Pancreas (tissue), 10 donors: ENCODE data around the gene UBALD1. TPM values are rescaled to one million over a fixed set of nuclear protein-coding genes. Genes with fewer than 3 reads are reported as not detected.

ENCODE experiments used
- ATAC-seq, 4 donors: fragments of 200-7000 bp; cut with Tn5 transposase; one replicate each; pipeline versions ENCODE4 v1.8.0 to v1.9.1; 2020; ENCODE audit warnings: mild to moderate bottlenecking in 4 of 4, moderate library complexity in 4 of 4
- DNase-seq, 6 donors: peaks; one replicate each; pipeline ENCODE4 v3.0.0-alpha.2; 2020
- FAIRE-seq: peaks from 2 replicates; lab custom pipeline; 2012; peaks lifted over from hg19 to GRCh38; lab: Jason Lieb, UNC
- H3K27ac ChIP-seq, 4 donors: fragments of 200-600 bp; sonication (generic); 1 replicate in 3 of 4; 2 replicates in 1 of 4; pipeline versions ENCODE4 v1.5.0 to v1.8.0; 2020
- H3K27me3 ChIP-seq, 4 donors: fragments of 200-600 bp; one replicate each; pipeline ENCODE4 v1.8.0; 2021
- H3K36me3 ChIP-seq, 3 donors: fragments of 200-600 bp; sonication (generic) in 1 of 3; one replicate each; pipeline versions ENCODE4 v1.5.0 to v1.8.0; 2020 to 2021
- H3K4me1 ChIP-seq, 3 donors: fragments of 200-600 bp; one replicate each; pipeline ENCODE4 v1.8.0; 2021
- H3K4me3 ChIP-seq, 4 donors: fragments of 200-600 bp; sonication (generic) in 2 of 4; one replicate each; pipeline versions ENCODE4 v1.5.0 to v1.8.0; 2020 to 2021
- H3K9me3 ChIP-seq, 4 donors: fragments of 200-600 bp; one replicate each; pipeline ENCODE4 v1.8.0; 2021
- CTCF ChIP-seq, 4 donors: fragments of 200-600 bp; sonication (generic) in 3 of 4; IDR thresholded peaks; one replicate each; pipeline versions ENCODE4 v1.5.0 to v1.8.0; 2021; ENCODE audit warnings: antibody characterized with exemption in 4 of 4
- WGBS, 2 donors: extraction: QIAGEN DNeasy Blood & Tissue Kit; methylation state at CpG; one replicate each; pipeline ENCODE4 v1.1.7; 2013; 5-methylcytosine and 5-hydroxymethylcytosine counted together
- intact Hi-C, 3 donors: fragments of 100-400 bp; cut with DNase I; formaldehyde crosslinking; loops; one replicate each; pipeline versions ENCODE4 v1.11.1 to v1.14.2; 2022
- polyA plus RNA-seq, 2 donors: library from polyadenylated mRNA; stranded (reverse); fragments of 200-250 nt; gene quantifications; one replicate each; pipeline ENCODE4 v1.2.3, GENCODE V29; 2013
- total RNA-seq, 6 donors: library from RNA; stranded (reverse); fragmentation: NEBNext Ultra II Directional in 4 of 6; extraction: Animal tissue kit (Norgen Biotek cat#: 25700) in 4 of 6; gene quantifications; one replicate each; pipeline versions ENCODE4 v1.2.1 to v1.2.4, GENCODE V29; 2021 to 2023
- donor health status: healthy with polysubstance abuse.
- donor health status: DM: no; HTN: no; CAD: no; lungs with moderate emphysema.
- donor health status: DM: no; HTN: no; CAD: no.
- donor health status: control.
- donor health status: control.
- donor health status: Bipolar disorder and iron deficiency.
- donor health status: DM: yes; HTN: yes; CAD: no.
- donor health status: DM: no; HTN: no; CAD: no.
- donor health status: DM: no; HTN: no; CAD: no.
- donor health status: DM: yes; HTN: yes; CAD: no.

Gene UBALD1
- total and polyA plus RNA-seq, 8 donors, result 9.1 to 42.5 (median 17.1) TPM

GRCh38 chr16:4655801-4656200 is 41.1 kb upstream of the UBALD1 start:
- H3K4me3 ChIP-seq, result no peak overlapping the region
- no peak for FAIRE-seq
- H3K36me3 ChIP-seq, result peaks cover 0 to 44% (median 5%) of the 10 kb centered on the region in 3 donors
- no peaks in the 10 kb centered on the region for H3K9me3 ChIP-seq
- no peak for ATAC-seq
- WGBS, 2 donors, result 91 to 100% methylated on average over 6 of the region's 6 CpGs
- DNase-seq, result no peak
- H3K27ac ChIP-seq, result peak overlapping the region in 1 of 4 donors; percentile 79
- intact Hi-C loops, result no loop called here
- no peak for TF ChIP-seq CTCF (IDR thresholded peaks at IDR 0.05)
- peaks cover 24 to 26% (median 24%) of the 10 kb centered on the region in 3 donors for H3K4me1 ChIP-seq
- no peaks in the 10 kb centered on the region for H3K27me3 ChIP-seq

- peak overlapping the region; percentile 66 to 79 (median 76) for H3K27ac ChIP-seq
- peaks cover 0 to 44% (median 5%) of the 10 kb centered on the region in 3 donors for H3K36me3 ChIP-seq
- H3K4me1 ChIP-seq, result peaks cover 24 to 26% (median 24%) of the 10 kb centered on the region in 3 donors
- ATAC-seq, result no peak
- FAIRE-seq, result no peak
- H3K27me3 ChIP-seq, result no peaks in the 10 kb centered on the region
- TF ChIP-seq CTCF (IDR thresholded peaks at IDR 0.05), result no peak
- WGBS, 2 donors, result 76 to 77% methylated on average over 12 of the region's 12 CpGs
- DNase-seq, result no peak
- intact Hi-C loops, result no loop called here
- H3K4me3 ChIP-seq, result no peak overlapping the region
- no peaks in the 10 kb centered on the region for H3K9me3 ChIP-seq
These were observed 40.4 kb upstream of the UBALD1 start for GRCh38 chr16:4654964-4655590.

- 33 to 39% methylated on average over 16 of the region's 16 CpGs for WGBS, 2 donors
- no peak for TF ChIP-seq CTCF (IDR thresholded peaks at IDR 0.05)
These were observed 39.6 kb upstream of the UBALD1 start for GRCh38 chr16:4654011-4654963.

GRCh38 chr16:4652561-4652960 is 37.9 kb upstream of the UBALD1 start:
- H3K4me1 ChIP-seq, result peaks cover 24 to 26% (median 24%) of the 10 kb centered on the region in 3 donors
- no peak for ATAC-seq
- H3K4me3 ChIP-seq, result no peak overlapping the region
- H3K36me3 ChIP-seq, result peaks cover 0 to 36% (median 0%) of the 10 kb centered on the region in 3 donors
- no peaks in the 10 kb centered on the region for H3K27me3 ChIP-seq
- DNase-seq, result no peak
- peak overlapping the region in 1 of 4 donors; percentile 79 for H3K27ac ChIP-seq
- WGBS, 2 donors, result 92 to 95% methylated on average over 25 of the region's 25 CpGs
- no peak for TF ChIP-seq CTCF (IDR thresholded peaks at IDR 0.05)
- no peaks in the 10 kb centered on the region for H3K9me3 ChIP-seq
- no peak for FAIRE-seq
- intact Hi-C loops, result no loop called here

More at GRCh38 chr16:4654011-4654963, 39.6 kb upstream of the UBALD1 start:
- no peak for FAIRE-seq
- Histone ChIP-seq H3K4me1 (peaks cover 24 to 26% (median 24%) of the 10 kb centered on the region in 3 donors), H3K9me3 (no peaks in the 10 kb centered on the region), H3K36me3 (peaks cover 0 to 39% (median 0%) of the 10 kb centered on the region in 3 donors), H3K4me3 (no peak overlapping the region), H3K27ac (peak overlapping the region; percentile 66 to 79 (median 76)), H3K27me3 (no peaks in the 10 kb centered on the region)
- ATAC-seq, result peak; percentile 75 to 83 (median 81)
- DNase-seq, result peak; percentile 83 to 92 (median 86)
- intact Hi-C loops, result no loop called here
